NCI-H2227 treated with DMSO at 0.1 percent for 48 hours (cell line): Measurements from ENCODE around the gene SLAMF7.
"Not testable (repeated sequence)": the region's sequence is repeated elsewhere in the genome, so short reads cannot be mapped to it uniquely, and the experiment has no call there.

Experiments
- DNase-seq: peaks from one replicate; lab custom pipeline; 2025; lab: John Stamatoyannopoulos, UW

SLAMF7 gene, protein sequence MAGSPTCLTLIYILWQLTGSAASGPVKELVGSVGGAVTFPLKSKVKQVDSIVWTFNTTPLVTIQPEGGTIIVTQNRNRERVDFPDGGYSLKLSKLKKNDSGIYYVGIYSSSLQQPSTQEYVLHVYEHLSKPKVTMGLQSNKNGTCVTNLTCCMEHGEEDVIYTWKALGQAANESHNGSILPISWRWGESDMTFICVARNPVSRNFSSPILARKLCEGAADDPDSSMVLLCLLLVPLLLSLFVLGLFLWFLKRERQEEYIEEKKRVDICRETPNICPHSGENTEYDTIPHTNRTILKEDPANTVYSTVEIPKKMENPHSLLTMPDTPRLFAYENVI

DNA sequence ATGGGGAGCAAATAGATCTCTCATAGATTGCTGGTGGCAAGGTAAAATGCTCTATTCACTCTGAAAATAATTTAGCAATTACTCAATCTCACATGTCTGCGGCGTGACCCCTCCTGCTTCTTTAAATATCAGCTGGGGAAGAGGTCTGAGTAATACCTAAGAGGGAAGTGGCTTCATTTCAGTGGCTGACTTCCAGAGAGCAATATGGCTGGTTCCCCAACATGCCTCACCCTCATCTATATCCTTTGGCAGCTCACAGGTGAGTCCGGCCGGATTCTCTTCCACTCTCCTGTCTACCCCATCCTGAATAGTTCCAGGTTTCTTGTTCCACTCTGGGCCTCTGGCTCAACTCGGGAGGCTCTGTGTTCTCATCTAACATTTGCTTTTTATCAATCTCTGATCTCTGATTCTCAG, at the start of gene SLAMF7:
SLAMF7 (plus strand) TSS at position 150 of the 414 bp plus-strand sequence; CDS start at position 205, 55 bp downstream.
- DNase-seq: no peak

DNA sequence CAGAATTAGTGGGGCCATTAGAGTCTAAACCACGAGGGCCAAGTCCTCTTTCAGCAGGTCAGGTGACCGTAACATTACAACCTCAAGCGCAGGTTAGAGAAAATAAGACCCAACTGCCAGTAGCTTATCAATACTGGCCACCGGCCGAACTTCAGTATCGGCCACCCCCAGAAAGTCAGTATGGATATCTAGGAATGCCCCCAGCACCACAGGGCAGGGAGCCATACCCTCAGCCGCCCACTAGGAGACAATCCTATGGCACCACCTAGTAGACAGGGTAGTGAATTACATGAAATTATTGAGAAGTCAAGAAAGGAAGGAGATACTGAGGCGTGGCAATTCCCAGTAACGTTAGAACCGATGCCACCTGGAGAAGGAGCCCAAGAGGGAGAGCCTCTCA, 46.7 kb upstream of the SLAMF7 start:
- not testable (repeated sequence) for DNase-seq

DNA sequence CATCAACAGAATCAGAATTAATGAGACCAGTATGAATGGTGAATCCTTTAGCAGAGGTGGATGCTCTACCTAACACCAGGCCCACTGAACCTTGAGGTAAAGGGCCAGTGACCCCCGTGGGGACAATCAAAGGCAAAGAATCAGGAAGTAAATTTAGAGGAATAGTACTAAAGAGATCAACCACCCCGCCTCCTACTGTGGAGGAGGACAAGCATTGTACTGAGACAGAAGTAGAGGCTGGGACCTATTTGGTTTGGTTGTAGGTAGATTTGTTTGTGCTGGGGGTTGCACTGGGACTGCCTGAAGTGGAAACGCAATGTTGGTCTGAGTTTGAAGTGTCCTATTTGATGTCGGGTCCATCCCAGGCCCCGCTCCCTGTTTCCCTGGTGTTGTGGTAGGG, 36.9 kb upstream of the SLAMF7 start:
- no peak for DNase-seq

DNA sequence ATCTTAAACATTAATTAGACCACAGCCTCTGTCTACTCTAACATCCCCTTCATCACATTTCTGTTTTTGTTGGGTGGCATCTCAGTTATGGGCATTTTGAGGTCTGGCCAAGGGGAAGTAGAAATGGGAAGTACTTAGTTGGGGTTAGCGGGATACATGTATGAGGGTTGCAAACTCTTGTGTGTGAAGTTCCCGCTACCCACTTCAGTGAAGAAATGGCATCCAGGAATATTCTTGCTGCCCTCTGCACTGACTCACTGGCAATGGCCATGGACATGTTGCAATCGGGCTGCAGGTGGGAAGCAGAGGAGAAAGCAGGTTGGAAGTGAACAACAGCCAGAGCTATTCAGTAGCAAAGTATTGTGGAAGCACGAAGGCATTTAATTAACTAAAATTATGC, 34.8 kb upstream of the SLAMF7 start:
- DNase-seq: no peak

DNA sequence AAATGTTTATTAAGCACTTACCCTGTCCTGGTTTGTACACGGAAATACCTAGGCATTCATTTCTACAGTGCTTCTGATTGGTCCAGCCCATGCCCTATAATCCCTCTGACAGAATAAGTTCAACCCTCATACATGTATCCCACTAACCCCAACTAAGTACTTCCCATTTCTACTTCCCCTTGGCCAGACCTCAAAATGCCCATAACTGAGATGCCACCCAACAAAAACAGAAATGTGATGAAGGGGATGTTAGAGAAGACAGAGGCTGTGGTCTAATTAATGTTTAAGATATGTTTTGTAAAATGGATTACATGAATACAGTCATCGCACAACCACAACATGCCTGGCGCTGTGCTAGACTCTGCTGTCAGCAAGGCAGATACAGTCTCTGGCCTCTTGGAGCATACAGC, 33.8 kb upstream of the SLAMF7 start:
- DNase-seq: not testable (repeated sequence)

DNA sequence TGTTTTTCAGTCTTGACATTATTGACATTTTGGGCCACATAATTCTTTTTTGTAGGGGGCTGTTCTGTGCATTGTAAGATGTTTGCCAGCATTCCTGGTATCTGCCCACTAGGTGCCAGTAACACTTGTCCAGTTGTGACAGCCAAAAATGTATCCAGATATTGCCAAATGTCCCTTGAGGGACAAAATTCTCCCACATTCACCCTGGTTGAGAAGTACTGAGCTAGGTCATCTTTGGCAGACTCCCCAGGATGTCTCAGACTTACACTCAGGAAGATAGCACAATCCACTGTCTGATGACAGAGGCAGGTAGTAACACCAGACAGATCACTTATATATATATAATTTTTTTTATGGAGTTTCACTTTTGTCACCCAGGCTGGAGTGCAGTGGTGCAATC, 33.3 kb upstream of the SLAMF7 start:
- DNase-seq: no peak

DNA sequence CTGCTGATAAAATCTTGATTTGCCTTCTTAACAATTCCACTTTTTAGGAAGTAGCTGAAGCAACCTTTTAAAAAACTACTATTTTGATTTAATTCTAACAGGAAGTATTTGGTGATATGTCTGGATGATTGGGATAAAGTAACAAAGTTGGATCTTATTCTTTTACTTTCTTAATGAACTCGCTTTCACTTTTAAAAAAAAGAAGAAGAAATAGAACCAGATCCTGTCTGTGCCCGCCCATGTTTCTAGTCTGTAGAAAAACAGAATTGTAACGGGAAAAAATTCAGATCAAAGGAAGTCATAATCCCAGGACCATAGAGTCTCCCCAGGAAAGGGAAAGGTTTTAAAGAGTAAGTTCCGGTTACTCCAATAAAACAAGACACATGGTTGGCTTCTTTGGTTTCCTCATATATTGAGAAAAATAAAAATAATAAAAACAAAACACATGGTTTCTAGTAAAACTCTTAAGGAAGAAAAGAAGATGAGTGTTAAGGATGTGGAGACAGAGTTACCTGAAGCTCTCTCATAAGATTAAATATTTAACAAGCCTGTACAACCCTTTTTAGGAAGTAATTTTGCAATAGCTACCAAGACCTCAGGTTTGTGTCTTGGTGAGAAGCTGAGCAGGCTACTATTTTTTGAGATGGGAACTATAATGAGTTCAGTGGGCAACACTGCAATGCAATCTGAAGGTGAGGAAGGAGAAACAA, 32.4 kb upstream of the SLAMF7 start:
- DNase-seq: no peak

DNA sequence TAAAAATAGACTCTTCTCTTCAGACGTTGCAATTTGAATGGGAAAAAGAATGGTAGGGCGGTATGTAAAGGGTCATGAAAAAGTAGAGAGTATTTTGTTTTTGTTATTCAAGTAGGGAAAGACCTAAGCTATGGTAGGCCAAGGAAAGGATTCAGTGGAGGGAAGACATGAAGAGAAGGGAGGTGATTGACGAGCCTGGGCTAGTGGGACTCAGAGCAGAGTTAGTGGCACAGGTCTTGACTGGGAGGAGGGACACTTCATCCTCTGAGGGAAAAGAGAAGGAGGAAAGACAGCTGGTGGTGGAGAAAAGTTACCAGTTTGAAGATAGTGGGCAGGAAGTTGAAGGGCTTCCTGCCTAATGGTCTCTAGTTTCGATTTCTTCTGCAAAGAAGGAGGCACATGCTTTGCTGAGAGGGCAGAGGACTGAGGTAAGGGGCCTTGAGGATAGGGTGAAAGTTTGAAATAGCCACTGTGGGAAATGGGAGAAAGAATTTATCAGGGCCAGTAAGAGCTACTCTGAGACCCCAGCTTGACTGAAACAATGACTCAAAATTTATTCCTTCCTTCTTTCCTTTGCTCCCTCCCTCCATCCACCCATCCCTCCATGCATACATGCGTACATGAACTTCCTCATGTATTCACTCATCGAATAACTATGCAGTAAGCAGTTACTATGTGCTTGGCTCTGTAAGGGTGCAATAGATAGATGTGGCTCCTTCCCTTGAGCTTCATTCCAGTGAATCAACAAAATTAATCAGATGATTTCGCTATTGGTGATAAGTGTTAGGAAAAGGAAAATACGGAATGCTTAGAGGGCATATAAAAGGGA, 31.6 kb upstream of the SLAMF7 start:
- no peak for DNase-seq

DNA sequence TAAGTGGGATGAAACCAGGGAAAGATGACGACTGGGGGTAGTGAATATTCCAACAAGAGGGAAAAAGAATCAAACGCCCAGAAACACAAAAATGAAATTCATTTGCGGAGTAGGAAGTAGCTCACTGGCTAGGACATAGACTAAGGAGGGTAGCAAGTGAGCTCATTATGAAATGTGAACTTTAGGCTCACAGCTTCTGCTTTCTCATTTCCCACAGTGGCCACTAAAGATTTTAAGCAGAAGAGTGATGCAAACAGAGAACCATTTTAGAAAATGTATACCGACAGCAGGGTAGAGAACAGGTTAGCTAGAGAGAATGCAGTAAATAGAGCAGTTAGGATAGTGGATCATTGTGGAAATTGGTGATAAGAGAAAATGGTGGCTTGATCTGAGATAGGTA, 30.9 kb upstream of the SLAMF7 start:
- DNase-seq: no peak

DNA sequence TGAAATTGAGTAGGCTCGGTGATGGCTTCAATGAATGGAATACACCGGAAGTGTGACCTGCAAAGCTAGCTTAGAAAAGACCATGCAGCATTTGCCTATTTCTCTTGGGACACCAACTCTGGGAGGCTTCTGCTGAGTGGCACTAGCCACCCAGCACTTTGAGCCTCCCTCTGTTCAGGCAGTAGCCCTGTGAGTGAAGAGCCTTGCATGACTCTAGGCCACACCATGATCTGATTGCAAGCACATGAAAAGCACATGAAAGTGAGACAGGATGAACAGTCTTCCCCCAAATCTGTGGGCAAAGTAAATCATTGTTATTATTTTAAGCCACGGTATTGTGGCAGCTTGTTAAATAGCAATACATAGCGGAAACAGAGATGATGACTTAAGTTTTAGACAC, 30.2 kb upstream of the SLAMF7 start:
- DNase-seq: no peak

DNA sequence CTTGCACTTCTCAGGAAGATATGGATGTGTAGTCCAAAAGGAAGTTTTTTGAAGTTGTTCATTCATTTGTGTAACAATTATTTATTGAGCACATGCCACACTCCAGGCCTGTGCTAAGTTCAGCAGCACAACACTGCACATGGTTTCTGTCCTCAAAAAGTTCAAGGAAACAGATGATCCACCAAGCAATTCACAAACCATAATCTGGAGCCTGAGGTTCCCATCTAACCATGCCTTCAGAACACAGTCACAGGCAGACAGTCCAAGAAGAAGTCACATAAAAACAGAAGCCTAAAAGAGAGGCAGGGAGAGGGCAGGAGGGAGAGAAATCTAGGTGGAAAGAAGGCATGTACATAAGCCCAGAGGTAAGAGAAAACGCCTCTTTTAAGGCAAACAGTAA, 29.3 kb upstream of the SLAMF7 start:
- no peak for DNase-seq

DNA sequence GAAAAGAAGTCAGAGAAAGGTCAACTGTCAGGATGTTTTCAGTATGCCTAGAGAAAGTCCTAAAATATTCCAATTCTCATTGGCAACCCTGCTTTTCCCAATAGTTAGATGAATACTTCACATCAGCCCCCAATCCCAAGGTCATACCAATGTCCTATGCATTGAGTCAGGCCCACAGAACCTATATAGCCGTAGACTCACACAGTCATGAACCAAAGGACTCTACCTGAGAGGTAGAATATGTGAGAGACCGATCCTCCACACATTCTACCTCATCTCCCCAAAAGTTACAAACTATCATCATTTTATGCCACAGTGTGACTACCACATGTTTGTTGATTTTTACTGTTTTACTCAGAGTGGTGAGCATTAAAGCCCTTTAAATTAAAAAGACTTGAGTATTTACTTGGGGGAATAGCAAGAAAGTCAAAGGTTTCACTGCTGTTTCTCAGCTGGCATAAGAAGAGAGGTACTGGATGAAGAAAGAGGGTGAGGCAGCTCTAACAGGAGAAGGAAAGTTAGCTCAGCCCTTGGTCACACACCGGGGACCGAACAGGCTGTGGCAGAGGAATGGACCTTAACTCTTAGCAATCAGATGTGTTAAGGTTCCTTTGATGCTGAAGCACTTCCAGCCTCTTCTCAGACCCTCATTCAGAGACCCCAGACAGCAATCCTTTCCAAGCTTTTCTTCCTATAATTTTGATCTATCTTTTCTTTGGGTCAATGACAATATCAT, 28.4 kb upstream of the SLAMF7 start:
- no peak for DNase-seq

DNA sequence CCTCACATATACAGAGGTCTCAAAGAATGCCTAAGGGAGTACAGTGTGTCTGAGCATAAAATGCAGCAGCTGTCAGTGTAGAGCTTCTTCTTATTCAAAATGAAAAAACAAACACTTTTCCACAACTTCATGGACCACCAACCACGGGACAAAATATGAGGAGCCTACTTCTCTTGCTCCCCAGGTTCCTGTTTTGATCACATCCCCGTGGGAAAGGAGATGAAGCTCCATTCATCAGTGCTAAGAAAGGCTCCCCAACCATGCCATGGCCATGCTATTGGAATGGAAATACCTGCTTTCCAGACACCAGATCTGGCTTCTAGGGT, 27.8 kb upstream of the SLAMF7 start:
- no peak for DNase-seq

DNA sequence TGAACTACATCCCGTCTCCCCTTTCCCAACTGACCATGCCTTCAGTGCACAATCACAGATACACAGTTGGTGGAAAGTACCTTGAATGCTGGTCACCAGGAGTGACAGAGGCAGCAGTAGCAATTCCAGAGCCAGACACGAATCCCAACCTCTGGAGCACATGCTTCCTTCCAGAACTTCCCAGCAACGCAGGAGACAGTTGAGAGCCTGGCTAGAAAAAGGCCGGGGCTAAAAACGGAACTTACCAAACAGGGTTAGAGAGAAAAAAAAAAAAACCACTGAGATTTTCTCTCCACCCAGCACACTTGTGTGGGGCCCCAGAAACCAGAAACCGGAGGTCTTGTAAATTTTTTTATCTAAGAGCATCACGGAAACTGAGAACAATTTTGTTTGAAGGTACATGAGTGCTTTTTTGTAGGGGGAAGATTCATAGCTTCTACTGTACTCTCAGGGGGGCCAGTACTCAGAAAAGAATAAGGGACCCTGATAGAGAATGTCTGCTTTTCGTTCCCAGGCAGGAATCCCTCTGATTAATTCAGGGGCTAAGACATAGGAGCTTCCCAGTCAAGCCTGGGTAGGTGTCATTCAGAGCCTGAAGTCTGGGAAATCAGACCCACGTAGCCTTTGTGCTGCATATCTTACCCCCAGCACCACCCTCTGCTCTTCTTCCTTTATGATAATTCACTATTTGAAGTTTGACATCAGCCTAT, 27.3 kb upstream of the SLAMF7 start, which contains the start of gene CD48:
CD48 (minus strand) TSS at position 221 of the 710 bp plus-strand sequence; CDS start at position 162, 59 bp downstream.
- DNase-seq: no peak

DNA sequence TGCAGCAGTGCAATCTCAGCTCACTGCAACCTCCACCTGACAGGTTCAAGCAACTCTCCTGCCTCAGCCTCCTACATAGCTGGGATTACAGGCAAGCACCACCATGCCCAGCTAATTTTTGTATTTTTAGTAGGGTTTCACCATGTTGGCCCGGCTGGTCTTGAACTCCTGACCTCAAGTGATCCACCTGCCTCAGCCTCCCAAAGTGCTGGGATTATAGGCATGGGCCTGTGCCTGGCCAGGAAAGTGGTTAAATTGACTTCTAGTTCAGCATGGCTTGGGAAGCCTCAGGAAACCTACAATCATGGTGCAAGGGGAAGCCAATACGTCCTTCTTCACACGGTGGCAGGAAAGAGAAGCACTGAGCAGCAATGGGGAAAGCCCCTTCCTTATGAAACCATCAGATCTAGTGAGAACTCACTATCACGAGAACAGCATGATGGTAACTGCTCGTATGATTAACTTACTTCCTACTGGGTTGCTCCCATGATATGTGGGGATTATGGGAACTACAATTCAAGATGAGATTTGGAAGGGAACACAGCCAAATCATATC, 26.4 kb upstream of the SLAMF7 start:
- not testable (repeated sequence) for DNase-seq

DNA sequence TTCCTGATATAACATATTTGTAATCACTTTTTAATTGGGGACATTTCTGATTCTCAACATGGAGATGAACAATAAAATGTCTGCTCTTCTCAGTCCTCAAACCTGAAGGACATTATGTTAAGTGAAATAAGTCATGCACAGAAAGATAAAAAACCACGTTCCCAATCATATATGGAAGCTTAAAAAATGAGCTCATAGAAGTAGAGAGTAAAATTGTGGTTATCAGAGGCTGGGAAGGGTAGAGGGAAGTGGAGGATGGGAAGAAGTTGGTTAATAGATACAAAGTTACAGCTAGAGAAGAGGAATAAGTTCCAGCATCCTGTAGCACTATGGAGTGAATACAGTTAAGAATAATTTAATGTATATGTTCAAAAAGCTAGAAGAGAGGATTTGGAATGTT, 25.9 kb upstream of the SLAMF7 start:
- DNase-seq: no peak

DNA sequence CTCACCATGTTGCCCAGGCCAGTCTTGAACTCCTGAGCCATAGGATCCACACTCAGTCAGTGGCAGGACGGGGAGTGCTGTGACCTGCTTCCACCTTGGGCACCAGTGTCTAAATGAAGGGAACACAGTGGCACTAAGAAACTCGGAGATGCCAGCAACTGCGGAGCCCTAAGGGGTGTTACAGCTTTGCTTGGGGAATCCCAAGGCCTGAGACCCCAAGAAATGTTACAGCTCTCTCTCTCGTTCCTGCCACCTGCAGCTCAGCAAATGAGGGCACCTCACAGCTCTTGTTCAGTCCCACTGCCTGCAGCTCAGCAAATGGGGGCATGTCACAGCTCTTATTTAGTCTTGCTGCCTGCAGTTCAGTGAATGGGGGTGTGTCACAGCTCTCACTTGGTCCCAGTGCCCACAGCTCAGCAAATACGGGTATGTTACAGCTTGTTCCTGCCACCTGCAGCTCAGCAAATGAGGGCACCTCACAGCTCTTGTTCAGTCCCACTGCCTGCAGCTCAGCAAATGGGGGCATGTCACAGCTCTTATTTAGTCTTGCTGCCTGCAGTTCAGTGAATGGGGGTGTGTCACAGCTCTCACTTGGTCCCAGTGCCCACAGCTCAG, 24.9 kb upstream of the SLAMF7 start:
- not testable (repeated sequence) for DNase-seq

DNA sequence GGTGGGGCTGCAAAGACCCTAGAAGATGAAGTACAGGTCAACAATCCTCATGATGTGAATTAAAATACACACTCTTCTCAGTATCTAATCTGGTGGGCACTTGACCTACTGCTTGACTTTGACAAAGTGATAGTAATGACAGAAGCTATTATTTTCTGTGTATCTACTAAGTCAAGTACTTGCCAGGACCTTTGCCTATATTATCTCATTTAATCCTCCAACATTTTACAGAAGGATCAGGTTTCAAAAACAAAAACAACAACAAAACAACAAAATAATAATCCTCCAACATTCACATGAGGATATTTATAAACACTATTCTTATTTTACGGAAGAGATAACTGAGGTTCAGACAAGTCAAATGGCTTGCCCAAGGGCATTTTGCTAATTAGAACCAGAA, 23.0 kb upstream of the SLAMF7 start:
- no peak for DNase-seq

DNA sequence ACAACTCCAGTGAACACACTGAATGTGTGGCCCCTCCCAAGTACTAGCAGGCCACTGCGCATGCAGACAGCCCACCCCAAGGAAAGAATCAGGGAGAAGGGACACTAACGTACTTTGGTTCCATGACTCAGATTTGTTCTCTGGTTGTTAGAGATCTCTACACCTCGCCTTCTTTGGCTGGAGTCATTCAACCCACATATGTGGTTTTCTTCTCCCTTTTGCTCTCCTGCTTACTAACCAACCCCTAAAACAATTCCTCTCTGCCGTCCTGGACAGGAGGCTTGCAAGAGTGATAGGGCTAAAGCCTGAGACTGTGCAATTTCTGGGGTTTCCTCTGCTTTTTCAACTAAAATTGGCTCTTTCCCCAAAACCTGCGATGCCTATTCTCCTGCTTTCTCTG, 21.7 kb upstream of the SLAMF7 start:
- no peak for DNase-seq

DNA sequence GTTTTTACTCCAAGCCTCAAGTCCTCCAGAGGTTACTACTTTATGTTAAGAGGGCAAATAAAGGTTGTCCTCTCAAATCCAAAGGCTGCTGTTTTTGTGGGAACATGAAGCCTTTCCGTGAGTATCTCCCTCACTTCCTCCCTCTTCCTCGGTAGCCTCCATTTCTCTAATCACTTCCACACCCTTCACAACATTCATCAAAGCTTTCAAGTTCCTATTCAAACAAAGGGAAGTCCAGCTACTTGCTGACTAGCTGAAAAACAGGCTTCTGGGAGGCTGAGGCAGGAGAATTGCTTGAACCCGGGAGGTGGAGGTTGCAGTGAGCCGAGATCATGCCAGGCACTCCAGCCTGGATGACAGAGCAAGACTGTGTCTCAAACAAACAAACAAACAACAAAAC, 20.8 kb upstream of the SLAMF7 start:
- no peak for DNase-seq
